Measurements from ENCODE around the gene STAMBPL1. TPM values are rescaled to one million over a fixed set of nuclear protein-coding genes. Genes with fewer than 3 reads are reported as not detected.
A peak's percentile ranks its signal among the peaks of the same experiment; 100 is the strongest.

The STAMBPL1 gene
- total and polyA plus RNA-seq, 11 donors = 1.0 to 6.3 (median 3.3) TPM

- 67 to 76% (median 72%) methylated on average over 2 of the region's 2 CpGs for WGBS, 4 donors
- Histone ChIP-seq H3K9me3 (no peaks in the 10 kb centered on the region), H3K27me3 (no peaks in the 10 kb centered on the region), H3K4me3 (peak overlapping the region in 1 of 12 donors; percentile 29), H3K27ac (peak overlapping the region in 7 of 12 donors; percentile 3 to 98 (median 35)), H3K36me3 (no peaks in the 10 kb centered on the region), H3K4me1 (peaks cover 0 to 62% (median 11%) of the 10 kb centered on the region in 12 donors)
- intact Hi-C loops (cut with DNase I) = loop anchor here in 7 of 10 donors (5.0 kb wide), 3 partner anchors 44 to 49 kb away; no protein-coding TSS in a partner anchor
- TF ChIP-seq POLR2A (IDR thresholded peaks at IDR 0.05) = no peak
- no peak for TF ChIP-seq CTCF (IDR thresholded peaks at IDR 0.05)
- ATAC-seq (no peak), DNase-seq (no peak)
These were observed 3.4 kb downstream of the STAMBPL1 start for GRCh38 chr10:88883448-88883809.

GRCh38 chr10:88886557-88886956 is 6.5 kb downstream of the STAMBPL1 start:
- intact Hi-C loops (cut with DNase I) = no loop called here
- DNase-seq = no peak
- Histone ChIP-seq H3K4me1 (peaks cover 0 to 59% (median 6%) of the 10 kb centered on the region in 12 donors), H3K36me3 (no peaks in the 10 kb centered on the region), H3K9me3 (no peaks in the 10 kb centered on the region), H3K4me3 (no peak overlapping the region), H3K27ac (no peak overlapping the region), H3K27me3 (no peaks in the 10 kb centered on the region)
- TF ChIP-seq CTCF (IDR thresholded peaks at IDR 0.05) (no peak), POLR2A (IDR thresholded peaks at IDR 0.05) (no peak)
- no peak for ATAC-seq

- Histone ChIP-seq H3K27ac (no peak overlapping the region), H3K36me3 (no peaks in the 10 kb centered on the region), H3K4me3 (no peak overlapping the region), H3K27me3 (no peaks in the 10 kb centered on the region), H3K9me3 (no peaks in the 10 kb centered on the region), H3K4me1 (peaks cover 0 to 40% (median 3%) of the 10 kb centered on the region in 12 donors)
- TF ChIP-seq CTCF (IDR thresholded peaks at IDR 0.05) = no peak
- TF ChIP-seq POLR2A (IDR thresholded peaks at IDR 0.05) = no peak
- ATAC-seq (no peak), DNase-seq (no peak)
- intact Hi-C loops (cut with DNase I) = no loop called here
These were observed 8.9 kb downstream of the STAMBPL1 start for GRCh38 chr10:88888810-88889445.

- DNase-seq = no peak
- H3K36me3 ChIP-seq = no peaks in the 10 kb centered on the region
- no peaks in the 10 kb centered on the region for H3K9me3 ChIP-seq
- intact Hi-C loops (cut with DNase I) = no loop called here
- no peak overlapping the region for H3K4me3 ChIP-seq
- ATAC-seq = no peak
- no peak for TF ChIP-seq CTCF (IDR thresholded peaks at IDR 0.05)
- no peak for TF ChIP-seq POLR2A (IDR thresholded peaks at IDR 0.05)
- peaks cover 0 to 37% (median 4%) of the 10 kb centered on the region in 12 donors for H3K4me1 ChIP-seq
- H3K27ac ChIP-seq = no peak overlapping the region
- H3K27me3 ChIP-seq = no peaks in the 10 kb centered on the region
- 93 to 98% (median 95%) methylated on average over 1 of the region's 1 CpG for WGBS, 4 donors
These were observed 9.7 kb downstream of the STAMBPL1 start for GRCh38 chr10:88889559-88890337.

Measured in heart left ventricle (tissue), 16 donors.